ENCODE measurements around the gene MCFD2.

Gene MCFD2

GRCh38 chr2:46901611-46902010 is 14.0 kb downstream of the MCFD2 start:
- no peak overlapping the region for H3K4me3 ChIP-seq (replicated peaks; ENCODE audit: insufficient read depth, low read length)
- no peak for DNase-seq (ENCODE audit: low read depth in 1 of 2, low spot score in 1 of 2)
- TF ChIP-seq POLR2AphosphoS5 (IDR thresholded peaks at IDR 0.05; ENCODE audit: low read depth) (no peak), CTCF (IDR thresholded peaks at IDR 0.05; ENCODE audit: insufficient read depth, low read length) (no peak), GABPA (IDR thresholded peaks at IDR 0.05; ENCODE audit: low read depth) (no peak), REST (IDR thresholded peaks at IDR 0.05; ENCODE audit: insufficient replicate concordance, low read depth) (no peak), SPI1 (IDR thresholded peaks at IDR 0.05; ENCODE audit: borderline replicate concordance, low read depth) (no peak)

GRCh38 chr2:46900381-46900780 is 15.2 kb downstream of the MCFD2 start:
- no peaks in the 10 kb centered on the region for H3K27me3 ChIP-seq (ENCODE audit: insufficient read depth, poor library complexity, severe bottlenecking)
- TF ChIP-seq SPI1 (IDR thresholded peaks at IDR 0.05; ENCODE audit: borderline replicate concordance, low read depth) (no peak), GABPA (IDR thresholded peaks at IDR 0.05; ENCODE audit: low read depth) (no peak), CTCF (IDR thresholded peaks at IDR 0.05; ENCODE audit: insufficient read depth, low read length) (no peak), REST (IDR thresholded peaks at IDR 0.05; ENCODE audit: insufficient replicate concordance, low read depth) (no peak)
- DNase-seq (ENCODE audit: low read depth in 1 of 2, low spot score in 1 of 2): no peak
- no peak overlapping the region for H3K4me3 ChIP-seq (replicated peaks; ENCODE audit: insufficient read depth, low read length)
- no peak overlapping the region for H3K27ac ChIP-seq (replicated peaks)

More at GRCh38 chr2:46901611-46902010, 14.0 kb downstream of the MCFD2 start:
- no peaks in the 10 kb centered on the region for H3K27me3 ChIP-seq (ENCODE audit: insufficient read depth, poor library complexity, severe bottlenecking)
- no peak overlapping the region for H3K27ac ChIP-seq (replicated peaks)

- H3K27ac ChIP-seq (replicated peaks): no peak overlapping the region
- no peak overlapping the region for H3K4me3 ChIP-seq (replicated peaks; ENCODE audit: insufficient read depth, low read length)
- TF ChIP-seq CTCF (IDR thresholded peaks at IDR 0.05; ENCODE audit: insufficient read depth, low read length): no peak
- no peak for TF ChIP-seq POLR2AphosphoS5 (IDR thresholded peaks at IDR 0.05; ENCODE audit: low read depth)
- no peak for TF ChIP-seq SPI1 (IDR thresholded peaks at IDR 0.05; ENCODE audit: borderline replicate concordance, low read depth)
- no peak for TF ChIP-seq REST (IDR thresholded peaks at IDR 0.05; ENCODE audit: insufficient replicate concordance, low read depth)
- TF ChIP-seq GABPA (IDR thresholded peaks at IDR 0.05; ENCODE audit: low read depth): no peak
- H3K27me3 ChIP-seq (ENCODE audit: insufficient read depth, poor library complexity, severe bottlenecking): no peaks in the 10 kb centered on the region
- DNase-seq (ENCODE audit: low read depth in 1 of 2, low spot score in 1 of 2): no peak
Observed at GRCh38 chr2:46899053-46899452, 16.6 kb downstream of the MCFD2 start.

All from HL-60 (cell line).